Adrenal gland (tissue), 12 donors: ENCODE data around the gene FXYD2. TPM values are rescaled to one million over a fixed set of nuclear protein-coding genes. Genes with fewer than 3 reads are reported as not detected.

Experiments
- DNase-seq, 7 donors: peaks; one replicate each; pipeline ENCODE4 v3.0.0-alpha.2; 2019 to 2020
- H3K27ac ChIP-seq, 5 donors: fragments of 200-600 bp; sonication (generic) in 4 of 5; 1 replicate in 3 of 5; 2 replicates in 2 of 5; pipeline versions ENCODE4 v1.5.1 to v1.8.0; 2016 to 2020; ENCODE audit warnings: mild to moderate bottlenecking in 1 of 5
- H3K27me3 ChIP-seq: fragments of 200-600 bp; 2 replicates; pipeline ENCODE4 v1.8.0; 2021
- H3K36me3 ChIP-seq, 2 donors: fragments of 200-600 bp; replicated peaks in 1 of 2; 1 replicate in 1 of 2; 2 replicates in 1 of 2; pipeline versions ENCODE4 v1.5.1 to v1.8.0; 2018 to 2022
- H3K4me1 ChIP-seq, 2 donors: fragments of 200-600 bp; replicated peaks in 1 of 2; 1 replicate in 1 of 2; 2 replicates in 1 of 2; pipeline versions ENCODE4 v1.5.1 to v1.8.0; 2018 to 2021
- H3K4me3 ChIP-seq, 4 donors: fragments of 200-600 bp; sonication (generic) in 3 of 4; one replicate each; pipeline ENCODE4 v1.5.1; 2016 to 2018
- H3K9me3 ChIP-seq, 3 donors: fragments of 200-600 bp; sonication (generic) in 1 of 3; replicated peaks in 1 of 3; 1 replicate in 2 of 3; 2 replicates in 1 of 3; pipeline versions ENCODE4 v1.5.1 to v1.8.0; 2016 to 2021
- CTCF ChIP-seq, 6 experiments: fragments of 450-650 bp in 4 of 6; fragments of 200-600 bp in 2 of 6; sonication (generic) in 1 of 6; IDR thresholded peaks; 1 replicate in 5 of 6; 2 replicates in 1 of 6; pipeline versions ENCODE4 v1.5.1 to v1.8.0; 2016 to 2021; ENCODE audit warnings: antibody characterized with exemption in 6 of 6, mild to moderate bottlenecking in 2 of 6, moderate library complexity in 1 of 6
- POLR2A ChIP-seq, 2 donors: fragments of 450-650 bp; IDR thresholded peaks; one replicate each; pipeline ENCODE4 v1.6.1; 2017; ENCODE audit warnings: antibody characterized with exemption in 2 of 2, mild to moderate bottlenecking in 2 of 2, moderate library complexity in 1 of 2
- WGBS, 4 donors: extraction: QIAGEN DNeasy Blood & Tissue Kit in 2 of 4; methylation state at CpG; one replicate each; pipeline versions ENCODE4 v1.1.5 to v1.1.7; 2013 to 2017; 5-methylcytosine and 5-hydroxymethylcytosine counted together
- intact Hi-C, 2 donors: fragments of 100-400 bp; cut with DNase I; formaldehyde crosslinking; loops; one replicate each; pipeline versions ENCODE4 v1.14.1 to v1.15.0; 2022 to 2023
- polyA plus RNA-seq, 3 donors: library from polyadenylated mRNA; stranded (reverse); fragments of 200-250 nt in 2 of 3; fragments of 350-450 nt in 1 of 3; fragmentation: Illumina TruSeq in 1 of 3; extraction: RNeasy Lipid Tissue Mini Kit (QIAGEN cat#74804) in 1 of 3; gene quantifications; one replicate each; pipeline ENCODE4 v1.2.3, GENCODE V29; 2013 to 2014
- total RNA-seq, 9 donors: library from RNA; depleted of rRNA in 4 of 9; stranded (reverse); fragments of >200 nt in 4 of 9; fragments of 120-200 nt in 1 of 9; fragmentation: NEBNext Ultra II Directional in 1 of 9; extraction: Animal tissue kit (Norgen Biotek cat#: 25700) in 1 of 9; gene quantifications; one replicate each; pipeline versions ENCODE4 v1.1.0 to v1.2.4, GENCODE V29; 2013 to 2023
- donor health status: healthy with polysubstance abuse.
- donor health status: Bipolar disorder and iron deficiency.
- donor health status: DM: yes; HTN: yes; CAD: no.
- donor health status: DM: no; HTN: no; CAD: no.
- donor health status: DM: no; HTN: no; CAD: no.
- donor health status: DM: yes; HTN: yes; CAD: no.

Gene FXYD2
- total and polyA plus RNA-seq, 12 donors = 0.27 to 11.3 (median 2.7) TPM; not detected in 2

GRCh38 chr11:117851106-117851505, 26.6 kb upstream of the FXYD2 start:
- Histone ChIP-seq H3K4me3 (no peak overlapping the region), H3K36me3 (no peaks in the 10 kb centered on the region), H3K27ac (peak overlapping the region in 1 of 5 donors; percentile 42), H3K27me3 (no peaks in the 10 kb centered on the region), H3K4me1 (peaks cover 0 to 12% of the 10 kb centered on the region in 2 donors), H3K9me3 (peaks cover 0 to 8% (median 0%) of the 10 kb centered on the region in 3 donors)
- peak in 2 of 7 donors; percentile 15 to 39 for DNase-seq
- TF ChIP-seq CTCF (IDR thresholded peaks at IDR 0.05) = no peak
- TF ChIP-seq POLR2A (IDR thresholded peaks at IDR 0.05) = no peak
- WGBS, 4 donors = 41 to 72% (median 59%) methylated on average over 3 of the region's 3 CpGs
- intact Hi-C loops = no loop called here

- Histone ChIP-seq H3K27ac (peak overlapping the region in 1 of 5 donors; percentile 33), H3K27me3 (no peaks in the 10 kb centered on the region), H3K36me3 (no peaks in the 10 kb centered on the region), H3K4me1 (peaks cover 0 to 12% of the 10 kb centered on the region in 2 donors), H3K9me3 (peaks cover 0 to 8% (median 0%) of the 10 kb centered on the region in 3 donors), H3K4me3 (no peak overlapping the region)
- intact Hi-C loops = loop anchor here in 1 of 2 donors (5.0 kb wide), 1 partner anchor 52 kb away; no protein-coding TSS in a partner anchor
- no peak for TF ChIP-seq CTCF (IDR thresholded peaks at IDR 0.05)
- no peak for TF ChIP-seq POLR2A (IDR thresholded peaks at IDR 0.05)
- 78 to 83% (median 81%) methylated on average over 6 of the region's 6 CpGs for WGBS, 4 donors
- DNase-seq = peak in 2 of 7 donors; percentile 21 to 42
These were observed 25.4 kb upstream of the FXYD2 start for GRCh38 chr11:117849781-117850414.

- H3K9me3 ChIP-seq = no peaks in the 10 kb centered on the region
- H3K27ac ChIP-seq = no peak overlapping the region
- TF ChIP-seq CTCF (IDR thresholded peaks at IDR 0.05) = peak; percentile 97 to 100 (median 99)
- TF ChIP-seq POLR2A (IDR thresholded peaks at IDR 0.05) = no peak
- peak; percentile 67 to 92 (median 83) for DNase-seq
- H3K4me1 ChIP-seq = peaks cover 0 to 11% of the 10 kb centered on the region in 2 donors
- H3K27me3 ChIP-seq = no peaks in the 10 kb centered on the region
- peaks cover 0 to 16% of the 10 kb centered on the region in 2 donors for H3K36me3 ChIP-seq
- no peak overlapping the region for H3K4me3 ChIP-seq
- 13 to 27% (median 22%) methylated on average over 7 to 9 of the region's 9 CpGs for WGBS, 4 donors
- intact Hi-C loops = loop anchor here (2.0 kb wide), 2 partner anchors 103 to 105 kb away; no protein-coding TSS in a partner anchor
These were observed 19.3 kb upstream of the FXYD2 start for GRCh38 chr11:117843666-117844484.
